Keratinocyte (primary cell): ENCODE results near the gene PLEKHA8.

Experiments
- EZH2 ChIP-seq: IDR thresholded peaks from one replicate; pipeline ENCODE4 v1.6.1; 2012; ENCODE audit warnings: inconsistent platforms, mild to moderate bottlenecking, low read length, moderate library complexity
- TF ChIP-seq, protein P1 (sequence below), 3 experiments: IDR thresholded peaks in 1 of 3; conservative IDR thresholded peaks in 1 of 3; optimal IDR thresholded peaks in 1 of 3; 2 replicates in 2 of 3; 3 replicates in 1 of 3; pipeline versions ENCODE3 to v1.5.1; 2011; ENCODE audit warnings: low read length in 3 of 3, mild to moderate bottlenecking in 3 of 3, moderate library complexity in 2 of 3, control low read depth in 1 of 3, inconsistent platforms in 1 of 3; ENCODE audit not compliant: insufficient read depth in 2 of 3; ENCODE audit errors: extremely low read depth in 1 of 3

DNA sequence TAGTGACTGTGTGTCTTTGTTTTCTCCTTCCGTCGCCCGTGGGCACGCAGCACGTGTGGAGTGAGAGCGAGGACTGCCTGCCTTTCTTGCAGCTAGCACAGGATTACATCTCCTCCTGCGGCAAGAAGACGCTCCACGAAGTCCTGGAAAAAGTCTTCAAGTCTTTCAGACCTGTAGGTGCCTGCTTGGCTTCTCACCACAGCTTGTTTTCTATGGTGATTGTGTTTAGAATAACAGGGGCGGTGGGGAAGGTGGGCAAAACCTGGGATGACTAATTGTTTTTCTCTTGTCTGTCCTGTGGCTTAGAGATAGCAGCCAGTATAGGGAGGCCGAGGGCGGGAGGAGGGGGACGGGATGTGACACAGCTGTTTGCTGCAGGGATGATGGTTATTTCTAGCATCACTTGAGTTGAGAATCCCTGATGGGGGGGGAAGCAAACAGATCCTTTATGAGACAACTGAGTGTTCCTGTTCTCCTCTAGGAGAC is 118.0 kb downstream of the PLEKHA8 start:
- TF ChIP-seq, protein P1, sequence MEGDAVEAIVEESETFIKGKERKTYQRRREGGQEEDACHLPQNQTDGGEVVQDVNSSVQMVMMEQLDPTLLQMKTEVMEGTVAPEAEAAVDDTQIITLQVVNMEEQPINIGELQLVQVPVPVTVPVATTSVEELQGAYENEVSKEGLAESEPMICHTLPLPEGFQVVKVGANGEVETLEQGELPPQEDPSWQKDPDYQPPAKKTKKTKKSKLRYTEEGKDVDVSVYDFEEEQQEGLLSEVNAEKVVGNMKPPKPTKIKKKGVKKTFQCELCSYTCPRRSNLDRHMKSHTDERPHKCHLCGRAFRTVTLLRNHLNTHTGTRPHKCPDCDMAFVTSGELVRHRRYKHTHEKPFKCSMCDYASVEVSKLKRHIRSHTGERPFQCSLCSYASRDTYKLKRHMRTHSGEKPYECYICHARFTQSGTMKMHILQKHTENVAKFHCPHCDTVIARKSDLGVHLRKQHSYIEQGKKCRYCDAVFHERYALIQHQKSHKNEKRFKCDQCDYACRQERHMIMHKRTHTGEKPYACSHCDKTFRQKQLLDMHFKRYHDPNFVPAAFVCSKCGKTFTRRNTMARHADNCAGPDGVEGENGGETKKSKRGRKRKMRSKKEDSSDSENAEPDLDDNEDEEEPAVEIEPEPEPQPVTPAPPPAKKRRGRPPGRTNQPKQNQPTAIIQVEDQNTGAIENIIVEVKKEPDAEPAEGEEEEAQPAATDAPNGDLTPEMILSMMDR (optimal IDR thresholded peaks at IDR 0.05 in 1 of 3, IDR thresholded peaks at IDR 0.05 in 1 of 3, conservative IDR thresholded peaks at IDR 0.05 in 1 of 3; ENCODE audit: extremely low read depth in 1 of 3, insufficient read depth in 2 of 3, low read length in 3 of 3) = no peak
- TF ChIP-seq EZH2 = no peak
